Activated CD8-positive, alpha-beta memory T cell treated with anti-CD3 and anti-CD28 coated beads for 48 hours (primary cell): ENCODE measurements around the gene NR5A1.

ENCODE experiments used
- DNase-seq, 3 experiments: peaks; one replicate each; pipeline ENCODE4 v3.0.0-alpha.2; 2020; ENCODE audit warnings: low read depth in 2 of 3, low spot score in 2 of 3

The NR5A1 gene

DNA sequence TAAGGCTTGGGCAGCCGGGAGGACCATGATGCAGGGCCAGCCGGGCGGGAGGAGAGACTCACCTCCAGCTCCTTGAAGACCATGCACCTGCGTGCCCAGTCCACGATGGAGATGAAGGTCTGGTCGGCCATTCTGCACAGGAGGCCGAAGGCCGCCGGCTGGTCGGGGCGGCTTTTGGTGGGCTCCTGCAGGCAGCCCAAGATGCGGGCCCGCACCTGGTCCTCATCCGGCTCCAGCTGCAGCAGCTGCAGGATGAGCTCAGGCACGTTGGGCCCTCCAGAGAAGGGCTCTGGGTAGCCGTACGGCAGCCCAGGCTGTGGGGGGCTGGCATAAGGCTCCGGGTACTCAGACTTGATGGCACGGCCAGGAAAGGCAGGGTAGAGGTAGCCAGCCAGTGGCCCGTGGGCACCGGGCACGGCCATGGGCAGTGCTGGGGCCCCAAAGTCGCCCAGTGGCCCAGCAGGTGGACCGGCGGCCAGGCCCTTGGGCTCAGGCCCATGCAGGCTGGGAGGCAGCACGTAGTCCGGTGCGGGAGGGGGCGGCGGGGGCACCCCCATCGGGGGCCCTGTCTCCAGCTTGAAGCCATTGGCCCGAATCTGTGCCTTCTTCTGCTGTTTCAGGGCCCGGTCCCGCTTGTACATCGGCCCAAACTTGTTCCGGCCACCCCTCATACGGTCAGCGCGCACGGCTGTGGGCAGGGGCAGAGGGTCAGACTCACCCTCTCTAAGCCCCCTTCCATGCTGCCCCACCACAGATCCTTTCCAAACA, 7.0 kb downstream of the NR5A1 start:
- DNase-seq: no peak

DNA sequence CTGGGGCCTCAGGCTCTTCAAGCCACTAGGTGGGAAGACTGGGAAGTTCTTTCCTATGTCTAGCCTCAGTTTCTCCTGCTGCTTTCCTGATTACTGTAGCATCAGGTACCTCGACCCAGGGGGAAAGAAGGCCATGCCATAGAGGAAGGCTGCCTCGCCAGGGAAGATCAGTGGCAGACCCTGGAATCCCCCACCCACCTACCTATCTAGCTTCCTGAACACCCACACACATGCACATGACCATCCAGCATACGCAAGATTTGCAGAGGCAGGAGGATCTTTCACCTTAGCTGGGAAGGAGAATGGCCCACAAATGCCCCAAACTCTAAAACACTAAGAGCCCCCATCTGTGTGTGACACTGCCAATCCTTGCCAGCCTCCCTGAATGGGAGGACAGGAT, 8.0 kb downstream of the NR5A1 start:
- no peak for DNase-seq

DNA sequence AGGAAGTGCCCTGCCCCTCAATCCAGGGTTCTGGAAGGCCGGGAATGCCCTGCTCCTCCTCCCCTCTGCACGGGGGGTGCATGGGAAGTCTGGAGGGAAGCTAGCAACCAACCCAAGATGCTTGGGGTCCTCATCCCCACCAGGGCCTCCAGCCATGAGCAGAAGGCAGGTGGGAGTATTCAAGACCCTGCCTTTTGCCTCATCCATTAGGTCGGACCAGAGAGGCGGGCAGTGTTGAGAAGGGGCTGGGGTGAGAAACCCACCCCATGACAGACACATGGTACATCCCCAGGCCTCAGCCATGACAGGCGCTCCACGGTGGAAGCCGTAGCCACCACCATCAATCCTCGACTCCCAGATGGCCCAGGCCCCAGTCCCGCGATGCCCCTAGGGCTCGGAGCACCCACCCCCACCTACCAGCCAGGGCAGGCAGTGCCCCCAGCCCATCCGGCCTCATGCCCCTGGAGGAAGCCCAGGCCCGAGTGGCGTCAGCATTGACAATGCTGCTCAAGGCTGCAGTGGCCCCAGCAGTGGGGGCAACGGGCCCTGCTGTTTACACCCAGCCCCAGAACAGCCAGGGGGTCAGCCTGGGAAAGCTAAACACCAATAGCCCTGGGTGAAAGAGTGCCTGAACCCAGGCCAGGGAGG, 8.6 kb downstream of the NR5A1 start:
- no peak for DNase-seq

DNA sequence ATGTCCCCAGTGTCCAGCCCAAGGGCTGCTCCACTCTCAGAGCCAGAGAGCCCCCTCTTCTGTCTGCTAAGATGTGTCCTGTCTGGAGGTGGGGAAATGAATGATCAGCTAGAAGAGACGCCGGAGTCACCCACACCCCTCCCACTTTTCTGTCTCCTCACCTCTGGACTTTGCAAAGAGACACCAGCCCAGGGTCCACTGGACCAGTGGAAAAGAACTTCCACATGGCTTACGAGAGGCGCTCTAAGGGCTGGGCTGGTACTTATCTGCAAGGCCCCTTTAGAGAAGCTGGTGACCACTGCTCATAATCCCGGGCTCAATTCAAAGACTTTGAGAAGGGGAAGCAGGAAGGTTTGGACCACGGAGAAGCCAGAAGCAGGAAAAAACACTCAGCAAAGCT, 9.2 kb downstream of the NR5A1 start:
- no peak for DNase-seq

DNA sequence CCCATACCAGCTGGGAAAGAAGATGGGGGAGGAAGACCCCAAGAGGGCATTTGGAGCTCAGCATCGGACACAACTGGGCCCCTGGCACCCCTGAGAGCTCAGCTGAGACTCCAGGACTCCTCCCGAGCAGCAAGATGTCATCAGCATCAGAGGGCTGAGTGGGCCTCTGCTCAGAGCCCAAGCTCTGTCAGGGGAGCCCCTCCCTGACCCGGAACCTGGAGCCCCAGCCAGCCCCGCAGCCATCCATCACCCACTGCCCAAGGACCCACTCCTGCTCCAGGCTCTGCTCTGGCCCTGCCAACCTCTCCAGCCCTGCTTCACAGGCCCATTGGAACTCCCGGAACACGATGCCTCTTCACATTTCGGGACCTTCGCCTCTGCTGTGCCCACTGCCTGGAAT, 9.8 kb downstream of the NR5A1 start:
- DNase-seq: no peak

DNA sequence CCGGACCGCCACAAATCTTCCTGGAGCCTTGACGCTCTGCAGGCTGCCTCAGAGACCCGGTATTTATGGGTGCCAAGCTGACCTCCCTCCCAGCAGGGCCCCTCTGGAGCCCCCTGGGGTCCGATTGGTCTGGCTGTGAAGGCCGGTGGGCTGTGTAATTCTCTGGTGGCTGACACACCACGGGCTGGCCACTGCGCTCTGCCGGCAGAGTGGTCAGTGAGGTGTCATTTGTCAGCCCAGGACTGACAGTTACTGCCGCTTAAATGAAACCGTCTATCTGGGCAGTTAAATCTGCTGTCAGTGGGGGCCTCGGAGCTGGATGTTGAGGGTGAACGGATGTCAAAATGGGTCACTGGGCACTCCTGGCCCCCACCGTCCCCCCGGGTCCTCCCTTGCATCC, 10.7 kb downstream of the NR5A1 start:
- DNase-seq: no peak

DNA sequence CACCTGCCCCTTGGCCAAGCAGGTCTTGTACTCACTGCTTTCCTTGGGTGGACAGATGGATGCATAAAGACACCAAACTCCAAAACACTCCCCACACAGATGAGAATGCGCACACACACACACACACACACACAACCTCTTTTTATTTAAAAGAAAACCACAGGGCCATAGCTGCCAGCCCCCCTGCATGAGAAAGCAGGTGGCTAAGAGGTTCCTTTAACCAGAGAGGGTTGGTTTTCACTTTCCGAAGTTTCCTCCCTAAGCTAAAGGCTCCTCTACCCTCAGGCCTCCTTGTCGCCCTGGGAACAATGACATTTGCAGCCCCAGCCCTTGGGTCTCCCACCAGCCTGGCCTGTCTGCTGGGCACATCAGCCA, 11.1 kb downstream of the NR5A1 start:
- no peak for DNase-seq

DNA sequence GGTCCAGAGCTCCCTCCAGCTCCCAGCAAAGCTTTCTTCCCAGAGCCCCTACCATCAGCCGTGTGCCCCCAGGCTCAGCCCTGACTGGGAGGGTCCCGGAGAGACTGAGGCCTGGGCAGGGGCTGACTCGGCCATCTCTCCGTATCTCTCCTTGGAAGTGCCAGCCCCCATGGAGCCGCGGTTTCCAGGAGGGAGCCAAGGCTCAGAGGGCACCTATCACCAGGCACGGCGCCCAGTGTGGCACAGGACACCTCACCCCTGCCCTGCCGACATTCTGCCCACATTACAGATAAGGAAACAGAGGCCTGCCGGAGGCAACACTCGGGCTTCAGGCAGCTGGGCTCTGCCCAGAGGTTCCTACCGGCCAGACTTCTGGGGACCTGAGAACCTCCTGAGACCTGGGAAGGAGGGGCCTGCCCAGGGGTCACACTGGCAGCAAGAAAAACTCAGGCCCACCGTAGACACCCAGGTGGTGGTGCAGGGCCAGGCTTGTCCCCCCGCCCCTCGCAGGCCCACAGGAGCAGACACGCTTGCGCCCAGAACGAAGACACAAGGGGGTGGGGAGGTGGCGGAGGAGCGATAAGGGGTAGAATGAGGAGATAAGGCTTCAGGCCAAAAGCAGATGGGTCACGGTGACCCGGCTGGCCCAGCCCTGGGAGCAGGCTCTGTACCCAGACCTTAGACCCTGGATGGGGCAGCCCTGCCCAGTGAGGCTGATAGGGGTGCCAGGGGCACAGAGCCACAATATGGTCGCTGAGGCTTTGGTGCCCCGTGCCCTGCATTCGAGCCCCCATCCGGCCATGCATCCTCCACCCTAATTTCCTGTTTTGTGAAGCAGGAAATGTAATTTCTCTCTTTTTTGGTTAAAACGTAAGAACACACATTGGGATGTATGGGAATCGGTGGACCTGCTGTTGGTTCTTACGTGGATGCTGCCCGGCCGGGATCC, 11.8 kb downstream of the NR5A1 start:
- no peak for DNase-seq

DNA sequence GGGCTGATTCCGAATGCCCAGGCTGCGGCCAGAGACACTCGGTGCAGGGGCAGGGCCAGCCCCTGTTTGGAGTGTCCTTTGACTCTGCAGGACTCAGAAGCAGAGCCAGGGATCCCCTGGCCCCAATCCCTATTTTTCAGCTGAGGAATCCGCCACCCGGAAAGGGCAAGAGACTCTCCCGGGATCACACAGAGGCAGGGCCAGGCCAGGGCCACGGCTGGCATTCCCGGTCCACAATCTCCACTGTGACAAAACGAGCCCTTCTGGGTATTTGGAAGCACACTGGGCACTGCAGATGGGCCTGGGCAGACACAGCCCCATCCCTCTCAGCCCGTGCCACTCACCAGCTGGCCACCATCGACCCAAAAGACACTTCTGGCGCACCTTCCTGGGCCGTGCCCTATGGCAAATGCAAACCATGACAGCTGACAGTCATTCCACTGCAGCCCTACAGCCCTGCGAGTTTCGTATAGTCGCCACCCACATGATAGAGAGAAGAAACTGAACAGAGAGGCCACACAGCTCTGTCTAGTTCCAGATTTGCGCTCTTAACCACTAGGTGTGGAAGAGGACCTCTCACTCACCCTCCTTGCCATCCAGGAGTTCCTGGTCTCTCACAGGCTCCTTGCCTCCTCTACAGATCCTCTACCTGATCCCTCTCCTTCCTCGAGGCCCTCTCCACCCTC, 13.3 kb downstream of the NR5A1 start:
- DNase-seq: no peak

DNA sequence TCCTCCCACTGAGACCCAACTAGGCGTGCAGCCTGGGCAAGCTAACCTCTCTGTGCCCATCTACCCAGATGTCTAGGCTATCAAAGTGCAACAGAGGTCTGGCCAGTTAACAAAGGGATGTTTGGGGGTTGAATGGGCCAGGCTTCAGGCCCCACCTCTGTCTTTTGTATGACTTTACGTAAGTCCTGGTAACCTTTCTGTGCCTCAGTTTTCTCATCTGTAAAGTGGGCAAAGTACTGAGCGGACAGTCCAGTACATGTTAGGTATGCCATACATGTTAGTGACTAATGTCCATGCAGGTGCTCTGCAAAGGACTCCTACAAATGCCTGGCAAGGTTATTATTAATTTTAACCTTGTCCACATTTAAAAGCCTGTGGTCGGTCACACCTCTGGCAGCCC, 14.0 kb downstream of the NR5A1 start:
- DNase-seq: no peak

DNA sequence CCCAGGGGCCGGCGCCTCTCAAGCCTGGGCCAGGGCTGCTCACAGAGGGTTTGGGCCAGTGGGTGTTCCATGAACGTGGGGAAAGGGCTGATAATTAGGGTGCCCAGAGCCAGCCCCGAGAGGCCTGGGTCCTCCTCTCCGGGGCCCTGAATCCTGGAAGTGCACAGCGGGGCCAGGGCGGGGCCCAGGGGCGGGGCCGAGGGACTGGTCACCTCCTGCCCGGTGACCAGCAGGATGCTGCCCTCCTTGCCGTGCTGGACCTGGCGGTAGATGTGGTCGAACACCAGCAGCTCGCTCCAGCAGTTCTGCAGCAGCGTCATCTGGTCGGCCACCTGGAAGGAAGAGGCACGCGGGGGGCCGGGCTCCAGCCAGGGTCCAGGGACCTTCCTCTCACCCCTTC, 14.4 kb downstream of the NR5A1 start:
- no peak for DNase-seq

DNA sequence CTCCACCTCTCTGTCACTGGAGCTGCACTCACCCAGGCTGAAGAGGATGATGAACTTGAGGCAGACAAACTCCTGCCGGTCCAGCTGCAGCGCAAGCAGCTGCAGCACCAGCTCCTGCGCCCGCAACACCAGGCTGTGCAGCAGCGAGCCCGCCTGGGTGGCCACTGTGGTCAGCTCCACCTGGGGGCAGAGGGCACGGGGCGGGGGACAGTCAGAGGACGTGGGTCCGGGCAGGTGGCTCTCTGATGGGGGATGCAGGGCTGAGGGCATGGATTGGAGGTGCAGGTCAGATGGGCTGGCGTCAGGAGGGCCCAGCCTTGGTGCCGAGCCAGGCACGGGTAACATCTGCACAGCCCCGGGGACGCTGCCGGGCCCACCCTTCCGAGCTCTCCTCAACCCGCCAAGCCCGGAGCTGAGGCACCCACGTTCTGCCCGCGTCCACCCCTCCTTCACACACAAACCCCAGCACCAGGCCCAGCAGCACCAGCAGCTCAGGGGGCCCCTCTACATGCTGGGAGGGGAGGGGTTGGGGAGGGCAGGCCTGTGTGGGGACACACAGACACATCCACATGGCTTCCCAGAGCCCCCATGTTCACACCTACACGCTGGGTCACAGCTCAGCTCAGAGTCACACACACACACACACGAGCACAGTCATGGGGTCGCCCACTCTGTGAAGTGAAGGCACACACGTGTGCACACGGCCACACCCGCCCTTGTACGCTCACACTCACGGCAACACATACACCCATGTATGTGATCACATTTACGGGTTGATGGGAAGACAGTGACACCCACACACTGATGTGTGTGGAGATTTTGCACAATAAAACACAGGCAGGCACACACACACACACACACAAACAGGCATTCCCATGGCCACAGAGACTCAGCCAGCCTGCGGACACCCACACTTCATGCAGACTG, 15.9 kb downstream of the NR5A1 start:
- no peak for DNase-seq

DNA sequence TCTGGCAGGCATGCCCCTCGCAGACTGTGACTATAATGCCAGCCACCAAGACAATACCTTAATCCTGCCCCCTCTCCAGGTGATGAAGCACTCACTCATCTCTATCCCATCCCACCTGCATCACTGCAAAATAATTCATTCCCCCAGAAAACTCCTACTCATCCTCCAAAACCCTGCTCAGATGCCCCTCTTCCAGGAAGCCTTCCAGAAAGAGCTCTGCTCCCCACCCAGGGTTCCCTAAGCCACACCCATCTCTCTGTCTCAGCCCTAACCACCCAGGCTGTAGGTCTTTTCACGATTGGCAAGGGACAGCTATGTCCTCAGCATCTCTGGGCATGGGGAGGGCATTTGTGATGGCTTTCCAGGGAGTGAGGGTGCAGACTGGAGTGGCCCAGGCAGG, 17.2 kb downstream of the NR5A1 start:
- DNase-seq: no peak

DNA sequence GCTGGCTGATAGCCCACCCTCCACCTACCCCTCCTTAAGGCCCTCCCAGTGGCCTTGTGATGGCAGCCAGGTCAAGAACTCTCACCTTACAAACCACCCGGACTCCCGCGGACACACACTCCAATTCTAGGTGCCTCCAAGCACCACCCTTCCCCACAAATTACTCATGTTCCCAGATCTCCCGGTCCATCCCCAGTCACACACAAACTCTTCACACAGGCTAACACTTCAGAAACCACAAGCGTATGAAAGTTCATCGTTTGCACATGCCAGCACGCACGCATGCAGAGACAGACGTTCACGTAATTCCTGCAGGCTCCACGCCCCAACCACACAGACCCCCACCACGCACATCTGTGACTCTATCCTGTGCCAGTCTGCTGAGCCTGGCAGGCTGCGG, 18.0 kb downstream of the NR5A1 start:
- no peak for DNase-seq

DNA sequence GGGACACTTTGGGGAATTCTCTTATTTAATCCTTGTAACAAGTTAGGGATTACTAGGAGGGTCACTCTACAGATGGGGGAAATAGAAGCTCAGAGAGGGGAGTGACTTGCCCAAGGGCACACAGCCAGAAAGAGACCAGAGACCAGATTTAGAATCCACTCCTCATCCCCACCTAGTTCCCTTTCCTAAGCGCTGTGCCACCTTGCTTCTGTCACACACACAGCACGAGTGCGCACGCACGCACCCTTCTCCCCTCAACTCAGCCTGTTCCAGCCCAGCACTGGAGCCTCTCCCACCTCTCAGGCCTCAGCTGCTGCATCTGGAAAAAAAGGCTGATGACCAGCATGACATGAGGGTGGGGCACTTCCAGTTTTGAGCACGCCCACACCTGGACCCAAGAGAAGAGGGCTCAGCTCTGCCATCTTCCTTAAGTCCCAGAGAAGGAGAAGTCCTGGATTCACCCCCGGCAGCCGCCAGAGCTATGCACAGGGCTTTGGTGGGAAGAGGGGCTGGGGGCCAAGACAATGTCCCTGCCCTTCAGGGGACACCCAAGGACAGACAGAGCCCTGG, 18.5 kb downstream of the NR5A1 start:
- DNase-seq: no peak

DNA sequence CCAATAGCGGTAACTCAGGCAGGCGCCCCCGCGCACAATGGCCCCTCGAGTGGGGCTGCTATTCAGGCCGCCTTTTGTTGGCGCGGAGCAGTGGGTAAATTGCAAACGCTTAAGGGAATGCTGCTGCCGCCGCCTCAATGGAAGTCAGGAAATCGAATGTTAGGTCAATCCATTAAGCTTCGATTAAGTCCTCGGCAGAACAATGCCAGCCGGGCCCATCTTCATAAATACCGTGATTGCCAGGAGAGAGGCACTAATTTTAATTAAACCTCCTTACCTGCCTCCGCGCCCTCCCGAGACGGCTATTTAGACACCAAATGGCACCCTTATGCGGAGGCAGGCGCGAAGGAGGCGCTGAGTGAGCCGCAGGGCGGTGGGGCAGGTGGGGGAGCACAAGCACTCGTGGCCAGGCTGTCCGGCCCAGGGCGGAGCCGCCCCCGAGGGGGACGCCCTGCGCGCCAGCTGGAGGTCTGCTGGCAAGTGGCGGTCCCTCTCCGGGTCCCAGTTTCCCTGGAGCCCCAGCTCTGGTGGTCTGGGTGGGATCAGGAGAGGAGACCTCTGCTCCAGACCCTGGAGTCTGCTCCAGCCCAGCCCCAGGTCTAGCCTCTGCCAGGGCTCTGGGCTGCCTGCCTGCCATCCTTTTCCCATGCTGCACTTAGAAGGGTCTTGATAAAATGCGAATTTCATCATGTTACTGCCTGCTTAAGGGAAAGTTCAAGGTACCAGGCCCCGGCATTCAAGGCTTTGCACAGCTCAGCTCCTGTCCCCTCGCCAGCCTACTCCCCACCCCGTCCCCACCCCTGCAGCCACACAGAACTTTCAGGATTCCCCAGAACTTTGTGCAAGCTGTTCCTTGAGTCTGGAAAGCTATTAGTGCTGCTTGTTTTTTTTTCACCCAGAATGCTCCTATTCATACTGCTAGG, 19.7 kb downstream of the NR5A1 start:
- DNase-seq: no peak

DNA sequence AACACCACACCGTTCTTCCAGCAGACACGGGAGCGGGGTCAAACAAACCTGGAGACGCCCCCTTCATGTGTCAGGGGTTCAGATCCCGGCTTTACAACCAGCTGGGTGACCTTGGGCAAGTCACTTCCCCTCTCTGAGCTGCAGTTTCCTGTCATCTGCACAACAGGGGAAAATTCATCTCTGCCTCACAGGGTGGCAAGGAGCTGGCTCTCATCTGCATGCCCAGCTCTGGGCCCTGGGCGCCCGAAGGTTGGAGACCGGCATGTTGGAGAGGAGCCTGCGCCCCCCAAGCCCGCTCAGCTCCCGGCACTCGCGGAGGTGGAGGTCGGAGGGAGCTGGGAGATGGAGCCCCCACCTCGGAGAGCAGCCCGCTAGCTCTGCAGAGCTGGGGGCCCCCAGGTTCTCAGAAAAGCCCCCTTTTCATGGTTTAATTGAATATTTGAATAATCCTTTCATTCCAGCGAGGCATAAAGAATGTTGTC, 20.4 kb downstream of the NR5A1 start:
- no peak for DNase-seq

DNA sequence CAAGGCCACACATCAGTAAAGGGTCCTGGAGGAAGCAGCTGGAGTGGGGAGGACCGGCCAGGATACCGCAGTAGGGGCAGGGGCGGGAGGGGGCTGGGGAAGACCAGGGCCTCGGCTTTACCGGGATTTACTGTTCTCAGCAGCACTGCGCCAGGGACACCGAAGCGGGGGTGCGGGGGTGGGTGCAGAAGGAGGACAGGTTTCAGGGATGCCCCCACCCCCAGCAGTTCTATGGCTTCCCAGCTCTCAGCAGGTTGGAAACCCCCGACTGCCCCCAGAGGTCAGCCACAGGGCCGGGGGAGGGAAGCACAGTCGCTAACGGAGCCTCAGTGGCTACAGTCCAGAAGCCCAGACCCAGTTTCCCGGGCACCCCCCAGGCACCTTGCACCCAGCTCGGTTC, 21.3 kb downstream of the NR5A1 start:
- DNase-seq: no peak

DNA sequence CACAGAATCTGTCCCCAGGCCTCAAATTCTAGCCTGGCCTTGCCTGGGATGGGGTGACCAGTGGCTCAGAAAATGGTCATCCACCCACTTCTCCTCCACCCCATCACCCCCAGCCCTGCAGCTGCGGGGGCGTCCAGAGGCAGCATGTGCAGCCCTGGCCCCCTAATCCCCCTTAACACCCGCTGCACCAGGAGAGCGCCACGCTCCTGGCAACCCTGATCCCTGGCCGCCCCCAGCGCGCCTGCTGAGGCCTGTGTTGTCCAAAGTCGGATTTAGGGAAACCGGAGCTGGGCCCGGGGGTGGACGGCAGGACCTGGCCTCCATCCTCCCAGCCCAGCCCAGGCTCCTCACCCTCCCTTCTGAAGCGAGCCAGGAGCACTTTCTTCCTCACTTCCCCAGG, 22.0 kb downstream of the NR5A1 start:
- DNase-seq: no peak
